Erythroblast (primary cell): ENCODE measurements around the gene ESYT3.

Source experiments
- GATA1 ChIP-seq: IDR thresholded peaks from 2 replicates; pipeline ENCODE4 v1.6.1; 2011; ENCODE audit warnings: low read depth, mild to moderate bottlenecking, control low read depth, low read length, moderate library complexity
- POLR2A ChIP-seq: IDR thresholded peaks from 2 replicates; pipeline ENCODE4 v1.6.1; 2011; ENCODE audit warnings: mild to moderate bottlenecking, low read length

DNA sequence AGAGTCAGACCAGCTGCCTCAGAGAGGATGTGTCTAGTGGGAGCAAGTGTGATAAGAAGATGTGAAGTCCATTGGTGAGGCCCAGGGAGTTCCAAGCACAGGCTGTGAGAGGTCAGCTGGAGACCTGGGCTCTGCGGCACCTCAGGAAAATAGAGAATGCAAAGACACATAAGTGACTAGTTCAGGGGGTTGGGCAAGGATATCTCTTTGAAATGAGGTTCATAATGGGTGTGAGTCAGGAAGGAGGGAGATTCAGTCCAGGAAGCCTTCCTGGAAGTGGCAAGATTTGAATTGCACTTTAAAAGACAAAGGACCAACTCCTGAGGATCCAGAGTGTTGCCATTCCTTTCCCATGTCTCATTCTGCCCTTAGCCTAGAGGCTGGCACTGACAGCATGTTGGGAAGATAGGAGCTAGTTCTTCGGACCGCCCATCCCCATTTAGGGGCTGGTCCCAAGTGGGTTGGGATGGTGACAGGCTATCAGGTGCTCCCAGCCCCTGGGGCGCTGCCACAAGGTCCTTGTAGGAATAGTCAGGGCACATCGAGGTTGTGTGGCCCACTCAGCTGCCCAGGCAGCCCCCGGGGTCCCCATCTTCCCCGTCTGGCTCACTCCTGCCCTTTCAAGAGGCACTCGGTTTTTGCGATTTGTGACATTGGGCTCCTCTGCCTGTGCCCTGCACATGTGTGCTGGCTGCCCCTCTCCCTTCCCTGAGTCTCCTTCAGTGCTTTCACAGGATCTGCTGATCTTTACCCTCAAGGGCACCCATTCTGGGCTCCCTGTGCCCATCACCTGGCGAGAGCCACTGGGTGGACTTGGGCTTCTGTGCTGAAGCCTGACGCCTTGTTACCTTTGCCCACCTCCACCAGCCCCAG, 23.7 kb downstream of the ESYT3 start:
- TF ChIP-seq POLR2A (no peak), GATA1 (no peak)
